HG02571 (cell line): ENCODE measurements around the gene MILR1.

ENCODE experiments used
- ATAC-seq: cut with Tn5 transposase; IDR thresholded peaks from one replicate; pipeline ENCODE4 v1.9.1; 2021; ENCODE audit warnings: mild to moderate bottlenecking, moderate library complexity; ENCODE audit not compliant: unreplicated experiment

The MILR1 gene

DNA sequence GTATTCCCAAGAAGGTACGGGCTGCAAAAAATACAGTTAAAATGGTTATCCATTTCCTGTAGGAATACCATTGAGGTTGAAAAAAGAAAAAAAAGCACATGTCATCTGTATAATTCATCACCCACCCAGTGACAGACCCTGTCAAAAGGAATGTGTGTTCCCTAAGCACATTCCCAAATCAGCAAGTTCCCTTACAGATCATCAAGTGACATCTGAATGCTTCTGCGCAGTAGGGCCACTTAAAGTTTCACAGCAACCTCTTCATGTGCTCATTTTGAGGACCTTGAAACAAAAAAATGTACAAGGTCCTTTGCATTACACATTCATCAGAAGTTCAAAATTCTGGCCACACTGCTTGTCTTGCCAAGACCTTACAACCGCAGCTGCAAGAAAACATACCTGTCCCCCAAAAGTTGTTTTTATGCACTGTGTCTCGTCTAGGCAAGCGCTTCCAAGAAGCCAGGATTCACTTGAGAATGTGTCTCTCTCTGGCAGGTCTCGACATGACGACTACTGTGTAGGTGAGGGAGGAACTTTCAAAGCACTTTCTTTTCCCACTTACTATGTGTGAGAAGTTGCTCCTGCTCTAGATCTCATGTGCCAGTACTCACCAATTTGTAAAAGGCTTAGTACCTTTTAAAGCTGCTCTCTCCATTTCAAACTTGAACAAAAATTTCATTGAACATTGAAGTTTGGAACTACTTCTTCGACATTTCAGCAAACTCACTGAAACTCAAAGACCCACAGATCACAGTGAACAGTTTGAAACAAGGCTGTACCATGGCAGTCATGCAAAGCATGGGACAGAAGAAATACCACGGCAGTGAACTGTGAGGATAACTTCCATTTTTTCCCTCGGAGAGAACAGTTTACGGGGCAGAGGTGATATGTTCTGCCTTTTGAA lies 52.2 kb downstream of the MILR1 start:
- ATAC-seq, result no peak

DNA sequence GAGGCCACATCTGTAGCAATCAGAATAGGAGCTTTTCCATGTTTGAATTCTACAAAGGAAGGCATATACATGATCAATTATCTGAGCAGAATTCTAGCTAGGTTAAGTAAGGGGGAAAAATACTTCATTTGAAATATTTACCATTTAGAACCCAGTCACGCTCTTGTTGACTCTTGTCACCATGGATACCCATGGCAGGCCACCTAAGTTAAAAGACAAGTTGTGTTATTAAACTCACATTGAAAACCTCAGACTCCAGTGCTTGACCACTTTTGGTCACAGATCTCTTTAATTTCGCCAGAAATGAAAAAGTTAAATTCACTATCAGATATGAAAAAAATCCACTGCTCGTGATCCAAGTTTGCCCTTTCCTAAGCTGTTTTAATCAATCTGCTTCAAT lies 53.1 kb downstream of the MILR1 start:
- ATAC-seq, result no peak

DNA sequence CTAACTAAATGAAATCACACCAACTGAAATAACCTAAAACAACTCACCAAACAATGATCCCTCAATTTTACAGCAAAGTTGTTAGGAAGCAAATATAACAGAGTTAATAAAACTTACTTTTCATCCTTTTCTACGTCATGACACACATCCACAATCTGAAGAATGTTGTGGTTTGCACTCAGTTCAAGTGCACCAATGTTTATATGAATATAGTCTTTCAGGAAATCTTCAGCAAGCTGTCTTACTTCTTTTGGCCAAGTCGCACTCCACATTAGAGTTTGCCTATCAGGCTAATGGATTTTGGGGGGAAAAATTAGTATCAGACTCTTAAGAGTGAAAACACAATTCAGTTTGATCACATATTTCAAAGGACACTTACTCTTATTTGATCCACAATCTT lies 53.9 kb downstream of the MILR1 start:
- no peak for ATAC-seq

DNA sequence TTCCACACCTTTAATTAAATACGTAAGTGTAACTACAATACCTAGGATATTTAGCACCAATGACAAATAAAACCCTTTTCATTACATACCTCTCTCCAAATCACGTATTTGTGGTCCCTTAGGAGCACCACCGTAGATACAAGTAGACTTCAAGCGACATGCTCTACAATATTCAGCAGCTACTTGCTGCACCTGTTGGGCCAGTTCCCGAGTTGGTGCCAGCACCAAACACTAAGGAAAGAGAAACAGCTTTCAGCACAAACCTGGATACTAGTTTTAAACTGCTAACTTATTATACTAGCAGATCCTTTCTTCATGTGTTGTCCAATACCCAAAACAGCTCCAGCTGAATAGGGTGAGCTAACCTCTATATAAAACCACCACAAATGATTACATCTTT lies 54.4 kb downstream of the MILR1 start:
- no peak for ATAC-seq

DNA sequence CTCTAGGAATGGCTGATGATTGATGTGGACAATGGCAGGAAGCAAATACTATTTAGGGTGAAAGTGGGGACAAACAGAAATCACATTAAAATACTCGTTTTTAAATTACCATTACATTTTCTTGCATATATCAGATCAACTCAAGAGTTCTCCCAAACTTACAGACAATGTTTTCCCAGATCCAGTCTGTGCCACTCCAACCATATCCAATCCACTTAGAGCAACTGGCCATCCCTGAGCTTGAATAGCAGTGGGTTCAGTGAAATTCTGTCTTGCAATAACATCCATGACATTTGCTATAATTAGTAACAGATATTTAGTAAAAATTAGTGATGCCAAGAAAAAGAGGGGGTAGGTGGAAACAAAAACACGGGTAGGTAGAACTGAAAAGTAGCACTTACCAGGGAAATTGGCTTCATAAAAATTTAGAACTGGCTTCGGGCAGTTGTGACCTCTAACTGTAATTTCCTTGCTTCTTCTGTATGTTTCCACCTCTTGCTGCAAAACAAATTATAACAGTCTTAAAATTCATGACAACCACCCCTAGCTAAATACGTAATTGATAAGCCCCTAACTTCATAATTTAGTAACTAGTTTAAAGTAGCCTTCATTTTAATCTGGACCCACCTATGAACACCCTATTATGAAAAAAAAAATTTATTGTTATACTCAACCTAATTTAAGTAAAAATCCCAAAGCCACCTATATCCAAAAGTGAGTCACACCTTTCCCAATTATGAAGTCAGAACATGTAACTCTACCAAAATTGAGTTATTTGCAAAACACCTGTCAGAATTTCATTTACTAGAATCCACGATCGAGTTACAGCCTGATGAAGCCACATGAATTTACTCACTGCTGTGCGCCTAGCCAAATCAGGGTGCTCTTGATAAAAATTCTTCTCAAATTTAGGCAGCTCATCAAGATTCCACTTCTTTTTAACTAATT lies 55.2 kb downstream of the MILR1 start:
- ATAC-seq, result no peak

DNA sequence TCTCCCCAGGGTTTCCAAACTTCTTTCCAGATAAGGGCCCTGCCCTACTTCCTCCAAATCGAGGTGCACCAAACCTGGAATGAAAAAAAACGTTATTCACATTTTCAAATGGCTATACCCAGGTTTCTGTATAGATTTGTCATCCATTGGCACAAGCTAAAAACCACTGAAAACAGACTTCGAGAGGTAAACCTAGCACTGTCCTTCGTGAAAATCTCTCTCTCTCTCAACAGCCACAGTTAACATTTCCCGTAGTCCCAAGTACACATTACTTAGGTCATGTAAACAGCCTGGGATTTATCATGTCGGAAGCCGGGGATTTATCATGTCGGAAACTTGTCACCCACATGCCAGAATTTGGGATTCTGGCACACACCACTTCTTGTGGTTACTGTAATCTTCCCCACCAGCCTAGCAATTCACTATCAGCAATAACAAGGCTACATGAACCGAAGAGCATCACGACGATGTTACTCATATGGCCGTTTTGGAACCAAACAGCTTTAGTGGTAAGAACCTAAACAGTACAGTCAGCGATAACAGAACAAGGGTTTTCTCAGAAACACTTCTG lies 55.9 kb downstream of the MILR1 start:
- ATAC-seq, result no peak

DNA sequence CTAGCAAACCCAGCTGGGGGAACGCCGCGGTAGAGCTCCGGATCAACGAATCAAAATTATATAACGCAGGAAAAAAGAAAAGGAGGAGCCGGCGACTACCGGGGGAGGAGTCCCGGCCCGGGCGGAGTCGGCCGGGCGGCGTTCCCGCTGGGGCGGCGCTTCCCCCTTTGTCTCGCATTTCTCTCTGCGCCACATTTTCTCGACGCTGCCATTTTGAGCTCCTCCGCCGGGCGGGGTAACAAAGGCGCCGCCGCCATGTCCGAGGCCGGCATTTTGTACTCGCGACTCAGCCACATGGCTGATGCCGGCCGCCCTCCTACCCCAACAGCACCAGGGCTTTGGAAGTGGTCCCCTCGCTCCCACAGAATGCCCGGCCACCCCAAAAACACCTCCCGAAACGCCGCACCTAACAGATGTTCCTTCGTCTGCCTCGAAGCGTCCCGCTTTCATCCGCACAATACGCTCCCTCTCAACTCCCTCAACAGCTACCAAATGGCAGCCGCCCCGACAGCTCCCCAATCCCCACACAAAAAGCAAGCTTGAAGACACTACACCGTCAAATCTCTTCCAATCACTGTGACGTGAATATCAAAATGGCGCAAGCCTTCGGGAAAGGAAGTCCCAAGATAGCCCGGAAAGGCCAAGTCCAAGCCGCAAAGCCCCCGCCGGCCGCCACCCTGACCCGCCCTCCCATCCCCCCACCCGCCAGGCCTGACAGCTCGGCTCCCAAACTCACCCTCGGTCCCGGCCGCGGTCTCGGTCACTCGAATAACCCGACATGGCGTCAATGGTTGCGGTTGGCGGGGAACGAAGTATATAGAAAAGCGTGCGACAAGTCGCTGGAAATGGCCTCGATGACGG lies 56.7 kb downstream of the MILR1 start:
- peak; percentile 3 for ATAC-seq

DNA sequence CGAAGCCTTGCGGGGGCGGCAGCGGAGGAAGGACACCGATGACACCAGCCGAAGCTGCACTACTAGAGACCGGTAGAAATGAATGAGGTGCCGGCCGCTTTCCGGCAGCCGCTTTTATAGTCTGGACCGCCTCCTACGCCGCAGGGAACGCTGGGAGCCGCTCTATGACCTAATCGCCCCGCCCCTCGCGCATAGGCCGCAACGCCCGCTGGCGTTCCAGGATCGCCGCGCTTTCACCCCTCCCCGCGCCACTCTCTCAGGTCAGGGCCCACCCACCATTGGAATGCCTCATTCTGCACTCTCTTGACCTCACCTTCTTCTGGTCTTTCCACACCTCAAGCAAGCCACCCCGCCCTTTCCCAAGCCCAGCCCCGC lies 57.3 kb downstream of the MILR1 start, which contains the start of gene DDX5:
DDX5 (minus strand) TSS at position 89 of the 375 bp plus-strand sequence. CDS start 170 bp downstream, outside the sequence.
- peak; percentile 50 for ATAC-seq

DNA sequence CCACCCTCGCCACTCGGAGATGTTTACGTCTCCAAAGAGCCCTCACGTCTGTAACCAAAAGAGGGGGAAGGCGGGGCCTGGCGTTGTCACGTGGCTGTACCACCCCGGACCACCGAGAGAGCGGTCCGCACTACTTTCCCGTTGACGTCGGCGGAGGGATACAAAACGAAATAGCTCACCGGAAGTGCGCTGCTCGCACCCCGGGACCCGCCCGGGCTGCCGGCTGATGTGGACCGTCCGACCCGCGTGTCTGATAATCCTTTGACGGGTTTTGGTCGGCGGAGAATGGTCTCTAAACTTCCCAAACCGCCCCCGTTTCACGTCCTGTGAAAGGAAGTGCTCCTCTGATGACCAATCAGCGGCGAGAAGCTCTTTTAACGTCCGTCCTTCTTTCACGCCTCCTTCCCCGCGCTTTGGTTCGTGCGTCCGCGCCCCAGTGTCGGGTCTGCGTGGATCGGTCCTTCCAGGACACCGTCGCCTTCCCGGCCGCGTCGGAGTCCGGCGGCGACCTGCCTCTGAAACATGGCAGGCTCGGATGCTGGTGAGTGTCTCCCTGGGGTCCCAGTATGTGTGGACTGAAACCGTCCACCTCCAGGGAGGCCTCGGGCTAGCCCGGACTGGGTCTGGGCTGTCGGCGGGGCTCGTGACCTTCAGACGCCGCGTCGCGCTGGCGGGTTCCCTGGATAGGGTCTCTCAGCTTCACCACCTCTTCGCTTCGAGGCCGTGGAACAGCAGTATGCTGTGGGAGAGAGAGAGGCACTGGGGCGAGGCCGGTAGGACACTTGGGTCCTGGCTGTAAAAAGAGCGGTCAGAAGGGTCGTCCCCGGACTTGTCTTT lies 57.9 kb downstream of the MILR1 start, which contains the start of gene CEP95:
CEP95 (plus strand) TSS at position 402 of the 837 bp plus-strand sequence; CDS start at position 523, 121 bp downstream.
- ATAC-seq, result peak; percentile 49

DNA sequence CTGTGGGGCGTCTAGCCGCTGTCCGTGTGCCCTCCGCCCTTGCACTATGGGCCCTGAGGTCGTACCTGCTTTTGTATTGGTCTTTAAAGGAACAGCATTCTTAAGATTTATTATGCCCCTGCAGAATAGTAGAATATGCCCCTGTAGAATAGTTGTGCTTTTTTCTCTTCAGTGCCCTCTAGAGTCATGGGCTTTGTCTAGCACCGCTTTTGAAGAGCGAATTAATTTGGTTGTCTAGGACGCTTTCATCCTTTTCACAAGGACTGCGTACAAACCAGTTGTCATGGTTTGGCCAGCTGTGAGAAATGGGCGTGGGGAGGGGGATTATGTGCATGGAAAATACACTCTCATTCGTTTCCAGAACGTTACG lies 58.5 kb downstream of the MILR1 start:
- no peak for ATAC-seq

DNA sequence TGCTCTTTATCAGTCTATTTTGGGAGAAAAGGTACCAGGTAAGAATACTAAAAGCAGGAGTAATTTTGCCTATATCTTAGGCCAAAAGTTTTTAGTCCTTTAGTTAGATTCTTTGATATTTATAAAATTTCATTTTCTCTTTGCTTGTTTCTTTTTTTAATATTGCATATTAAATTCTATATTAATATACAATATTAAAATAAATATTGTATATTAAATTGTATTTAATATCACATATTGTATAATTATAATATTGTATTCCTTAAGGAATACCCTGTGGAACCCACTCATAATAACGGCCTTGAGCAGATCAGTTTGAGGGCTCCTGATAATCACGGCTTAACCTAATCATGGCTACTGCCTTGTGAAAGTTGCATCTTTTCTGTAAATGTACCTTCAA lies 59.8 kb downstream of the MILR1 start:
- no peak for ATAC-seq

DNA sequence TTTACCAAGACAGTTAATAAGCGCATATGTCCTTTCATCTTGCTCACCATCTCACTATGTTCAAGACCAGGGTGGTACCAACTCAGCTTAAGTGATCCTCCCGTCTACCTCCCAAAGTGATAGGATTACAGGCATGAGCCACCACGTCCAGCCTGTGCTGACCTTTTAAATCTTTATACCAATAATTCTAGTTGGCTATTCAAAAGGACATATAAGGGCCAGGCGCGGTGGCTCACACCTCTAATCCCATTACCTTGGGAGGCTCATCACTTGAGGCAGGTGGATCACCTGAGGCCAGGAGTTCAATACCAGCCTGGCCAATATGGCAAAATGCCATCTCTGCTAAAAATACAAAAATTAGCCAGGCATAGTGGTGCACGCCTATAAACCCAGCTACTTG lies 60.3 kb downstream of the MILR1 start:
- ATAC-seq, result no peak

DNA sequence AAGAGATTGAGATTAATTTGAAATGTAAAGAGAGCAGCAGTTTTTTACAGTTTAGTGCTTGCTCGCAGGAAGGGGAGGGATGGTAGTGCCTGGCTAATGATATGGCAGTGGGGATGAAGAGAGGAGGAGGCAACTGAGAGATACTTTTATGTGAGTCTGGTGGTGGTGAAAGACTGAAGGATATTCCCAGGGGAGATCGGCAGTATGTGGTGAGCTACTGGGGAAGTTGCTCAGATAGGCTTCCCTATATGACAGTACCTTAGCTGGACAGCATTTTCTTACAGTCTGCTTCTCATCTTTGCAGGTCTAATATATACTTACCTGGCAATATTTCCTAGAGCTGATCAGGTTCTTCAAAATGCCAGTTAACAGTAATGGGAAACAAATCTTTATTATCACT lies 66.5 kb downstream of the MILR1 start:
- no peak for ATAC-seq

DNA sequence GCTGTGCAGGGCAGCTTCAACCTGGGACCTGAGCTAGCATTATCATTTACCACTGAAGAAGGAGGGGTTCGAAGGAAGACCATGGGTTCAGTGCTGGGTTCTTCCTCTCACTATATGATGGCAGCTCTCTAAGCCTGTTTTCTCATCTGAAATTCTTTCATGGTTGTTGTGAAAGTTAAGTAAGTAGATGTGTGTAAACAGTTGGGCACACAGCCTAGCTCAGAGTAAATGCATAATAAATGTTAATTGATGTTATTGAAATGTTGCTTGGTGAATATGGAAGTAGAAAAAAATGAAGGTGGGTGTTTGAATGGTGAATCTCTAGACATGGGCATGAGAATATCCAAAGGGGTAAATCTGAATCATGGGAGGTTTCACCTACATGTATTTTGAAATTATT lies 66.9 kb downstream of the MILR1 start:
- no peak for ATAC-seq
